Endothelial cell of umbilical vein (primary cell): ENCODE results near the gene COPS3.

Experiments
- CTCF ChIP-seq, 2 donors: IDR thresholded peaks; 1 replicate in 1 of 2; 2 replicates in 1 of 2; pipeline ENCODE4 v1.5.1; 2011; ENCODE audit warnings: low read length in 2 of 2, mild to moderate bottlenecking in 2 of 2, moderate library complexity in 2 of 2, control low read depth in 1 of 2, inconsistent platforms in 1 of 2, low read depth in 1 of 2; ENCODE audit not compliant: insufficient read depth in 1 of 2; ENCODE audit errors: extremely low read depth in 1 of 2
- EZH2 ChIP-seq: IDR thresholded peaks from 2 replicates; pipeline ENCODE4 v1.6.1; 2012; ENCODE audit warnings: borderline replicate concordance, low read depth, mild to moderate bottlenecking, moderate library complexity, low read length, inconsistent platforms; ENCODE audit not compliant: severe bottlenecking
- POLR2AphosphoS5 ChIP-seq: IDR thresholded peaks from 2 replicates; pipeline ENCODE4 v1.6.1; 2012; ENCODE audit warnings: low read depth, mild to moderate bottlenecking, control low read depth, low read length, moderate library complexity; ENCODE audit not compliant: insufficient read depth

- no peak for TF ChIP-seq POLR2AphosphoS5
- TF ChIP-seq CTCF (IDR thresholded peaks at IDR 0.05; ENCODE audit: extremely low read depth in 1 of 2, insufficient read depth in 1 of 2, low read depth in 1 of 2, low read length in 2 of 2): no peak
- no peak for TF ChIP-seq EZH2
These were observed 14.1 kb upstream of the COPS3 start for GRCh38 chr17:17295141-17295540.
